ENCODE data around the gene BLACAT1. TPM values are rescaled to one million over a fixed set of nuclear protein-coding genes. Genes with fewer than 3 reads are reported as not detected.

Gene BLACAT1
- total and polyA plus RNA-seq, 4 donors, result 0.44 to 2.1 (median 1.4) TPM

DNA sequence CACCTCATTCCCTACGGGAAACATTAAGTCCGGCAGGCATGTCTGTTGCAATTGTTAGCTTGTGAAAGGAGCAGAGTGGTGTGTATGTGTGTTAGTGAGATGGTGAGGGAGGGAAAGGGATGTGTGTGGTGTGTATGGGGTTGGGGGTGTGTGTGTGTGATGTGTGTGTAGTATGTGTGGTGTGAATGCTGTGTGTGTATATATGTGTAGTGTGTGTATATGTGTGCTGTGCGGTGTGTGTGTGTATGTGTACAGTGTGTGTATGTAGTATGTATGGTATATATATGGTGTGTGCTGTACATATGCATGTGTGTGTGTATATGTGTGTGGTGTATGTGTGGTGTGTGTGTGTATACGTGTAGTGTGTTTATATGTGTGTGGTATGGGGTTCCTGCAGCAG is 20.8 kb upstream of the BLACAT1 start:
- Histone ChIP-seq H3K27ac (ENCODE audit: low read depth, low read length) (no peak overlapping the region), H3K27me3 (ENCODE audit: control insufficient read depth, insufficient read depth, low read length) (peaks cover 5% of the 10 kb centered on the region)
- 90% methylated on average over 2 of the region's 4 CpGs for WGBS (ENCODE audit: insufficient coverage)

DNA sequence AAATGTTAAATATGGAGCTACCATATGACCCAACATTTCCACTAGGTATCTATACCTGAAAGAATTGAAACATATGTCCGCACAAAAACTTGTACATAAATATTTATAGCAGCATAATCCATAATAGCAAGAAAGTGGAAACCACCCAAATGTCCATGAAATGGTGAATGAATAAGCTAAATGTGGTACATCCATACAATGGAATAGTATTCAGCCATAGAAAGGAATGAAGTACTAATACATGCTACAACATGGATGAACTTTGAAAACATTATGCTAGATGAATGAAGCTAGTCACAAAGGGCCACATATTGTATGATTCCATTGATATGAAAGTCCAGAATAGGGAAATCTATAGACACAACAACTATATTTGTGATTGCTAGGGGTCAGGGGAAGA is 20.0 kb upstream of the BLACAT1 start:
- Histone ChIP-seq H3K27ac (ENCODE audit: low read depth, low read length) (no peak overlapping the region), H3K4me3 (ENCODE audit: low read depth, low read length) (no peak overlapping the region), H3K9me3 (ENCODE audit: control insufficient read depth, insufficient read depth, low read length) (peaks cover 2% of the 10 kb centered on the region), H3K4me1 (ENCODE audit: control insufficient read depth, insufficient read depth, low read length) (peaks cover 17% of the 10 kb centered on the region), H3K36me3 (ENCODE audit: control insufficient read depth, insufficient read depth, low read length) (no peaks in the 10 kb centered on the region), H3K27me3 (ENCODE audit: control insufficient read depth, insufficient read depth, low read length) (no peaks in the 10 kb centered on the region)
- no CpG with 5 or more reads among the region's 1 CpG for WGBS (ENCODE audit: insufficient coverage)
- DNase-seq (ENCODE audit: low read depth in 4 of 6, low spot score in 6 of 6), result no peak

More for the DNA sequence above, 20.8 kb upstream of the BLACAT1 start:
- Histone ChIP-seq H3K4me1 (ENCODE audit: control insufficient read depth, insufficient read depth, low read length) (peaks cover 17% of the 10 kb centered on the region), H3K9me3 (ENCODE audit: control insufficient read depth, insufficient read depth, low read length) (peaks cover 2% of the 10 kb centered on the region), H3K4me3 (ENCODE audit: low read depth, low read length) (no peak overlapping the region), H3K36me3 (ENCODE audit: control insufficient read depth, insufficient read depth, low read length) (no peaks in the 10 kb centered on the region)
- no peak for DNase-seq (ENCODE audit: low read depth in 4 of 6, low spot score in 6 of 6)

DNA sequence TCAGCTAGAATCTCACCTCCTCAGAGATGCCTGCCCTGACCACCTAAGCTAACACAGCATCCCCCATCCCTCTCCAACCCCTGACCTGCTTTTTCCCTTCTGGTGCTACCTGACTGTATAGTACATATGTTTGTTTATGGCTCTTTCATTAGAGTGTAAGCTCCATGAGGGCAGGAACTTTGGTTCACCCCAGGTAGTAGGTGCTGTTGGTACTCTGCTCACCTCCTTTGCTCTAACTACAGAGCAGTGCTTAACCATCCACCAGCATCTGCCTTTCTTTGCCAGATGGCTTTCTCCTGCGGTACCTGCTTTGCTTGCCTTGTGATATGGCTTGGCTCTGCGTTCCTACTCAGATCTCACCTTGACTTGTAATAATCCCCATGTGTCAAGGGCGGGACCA is 18.7 kb upstream of the BLACAT1 start:
- Histone ChIP-seq H3K4me3 (ENCODE audit: low read depth, low read length) (no peak overlapping the region), H3K27ac (ENCODE audit: low read depth, low read length) (no peak overlapping the region), H3K9me3 (ENCODE audit: control insufficient read depth, insufficient read depth, low read length) (peaks cover 2% of the 10 kb centered on the region), H3K36me3 (ENCODE audit: control insufficient read depth, insufficient read depth, low read length) (no peaks in the 10 kb centered on the region), H3K4me1 (ENCODE audit: control insufficient read depth, insufficient read depth, low read length) (peaks cover 17% of the 10 kb centered on the region), H3K27me3 (ENCODE audit: control insufficient read depth, insufficient read depth, low read length) (peaks cover under 1% of the 10 kb centered on the region)
- 95% methylated on average over 3 of the region's 3 CpGs for WGBS (ENCODE audit: insufficient coverage)
- no peak for DNase-seq (ENCODE audit: low read depth in 4 of 6, low spot score in 6 of 6)

DNA sequence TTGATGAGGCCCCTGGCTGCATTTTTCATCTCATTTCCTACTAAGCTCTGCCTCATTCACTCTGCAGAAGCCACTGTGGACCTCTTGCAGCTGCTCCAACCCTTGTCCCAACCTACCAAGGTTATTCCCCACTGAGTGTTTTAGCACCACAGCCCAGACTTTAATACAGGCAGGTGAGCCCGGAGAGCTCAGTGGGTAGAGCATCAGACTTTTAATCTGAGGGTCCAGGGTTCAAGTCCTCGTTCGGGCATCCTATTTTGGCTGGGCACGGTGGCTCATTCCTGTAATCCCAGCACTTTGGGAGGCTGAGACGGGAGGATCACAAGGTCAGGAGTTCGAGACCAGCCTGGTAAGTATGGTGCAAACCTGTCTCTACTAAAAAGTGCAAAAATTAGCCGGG is 18.1 kb upstream of the BLACAT1 start:
- 92% methylated on average over 7 of the region's 7 CpGs for WGBS (ENCODE audit: insufficient coverage)
- peaks cover 2% of the 10 kb centered on the region for H3K9me3 ChIP-seq (ENCODE audit: control insufficient read depth, insufficient read depth, low read length)
- H3K27me3 ChIP-seq (ENCODE audit: control insufficient read depth, insufficient read depth, low read length), result peaks cover 2% of the 10 kb centered on the region
- H3K27ac ChIP-seq (ENCODE audit: low read depth, low read length), result no peak overlapping the region
- no peak for DNase-seq (ENCODE audit: low read depth in 4 of 6, low spot score in 6 of 6)
- no peak overlapping the region for H3K4me3 ChIP-seq (ENCODE audit: low read depth, low read length)
- H3K4me1 ChIP-seq (ENCODE audit: control insufficient read depth, insufficient read depth, low read length), result peaks cover 17% of the 10 kb centered on the region
- no peaks in the 10 kb centered on the region for H3K36me3 ChIP-seq (ENCODE audit: control insufficient read depth, insufficient read depth, low read length)

DNA sequence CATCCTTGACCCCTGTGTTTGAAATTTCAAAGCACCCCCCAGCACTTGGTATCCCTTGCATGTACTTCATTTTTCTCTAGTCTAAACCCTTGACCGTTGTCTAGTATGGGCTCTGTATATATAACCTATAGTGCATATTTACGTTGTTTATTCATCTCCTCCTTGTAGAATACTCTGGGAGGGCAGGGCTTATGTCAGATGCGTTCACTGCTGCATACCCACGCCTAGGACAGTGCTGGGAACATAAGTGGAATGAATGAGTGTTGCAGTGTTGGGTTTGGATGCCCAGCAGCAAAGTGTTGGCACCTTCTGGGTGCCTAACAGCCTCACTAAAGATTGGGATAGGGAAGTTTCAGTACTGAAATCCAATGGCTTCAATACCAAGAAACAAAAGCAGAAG is 17.6 kb upstream of the BLACAT1 start:
- peaks cover 2% of the 10 kb centered on the region for H3K27me3 ChIP-seq (ENCODE audit: control insufficient read depth, insufficient read depth, low read length)
- H3K4me3 ChIP-seq (ENCODE audit: low read depth, low read length), result no peak overlapping the region
- H3K4me1 ChIP-seq (ENCODE audit: control insufficient read depth, insufficient read depth, low read length), result peaks cover 17% of the 10 kb centered on the region
- no peak overlapping the region for H3K27ac ChIP-seq (ENCODE audit: low read depth, low read length)
- no peaks in the 10 kb centered on the region for H3K36me3 ChIP-seq (ENCODE audit: control insufficient read depth, insufficient read depth, low read length)
- H3K9me3 ChIP-seq (ENCODE audit: control insufficient read depth, insufficient read depth, low read length), result peaks cover 2% of the 10 kb centered on the region
- 61% methylated on average over 2 of the region's 4 CpGs for WGBS (ENCODE audit: insufficient coverage)
- DNase-seq (ENCODE audit: low read depth in 4 of 6, low spot score in 6 of 6), result no peak

DNA sequence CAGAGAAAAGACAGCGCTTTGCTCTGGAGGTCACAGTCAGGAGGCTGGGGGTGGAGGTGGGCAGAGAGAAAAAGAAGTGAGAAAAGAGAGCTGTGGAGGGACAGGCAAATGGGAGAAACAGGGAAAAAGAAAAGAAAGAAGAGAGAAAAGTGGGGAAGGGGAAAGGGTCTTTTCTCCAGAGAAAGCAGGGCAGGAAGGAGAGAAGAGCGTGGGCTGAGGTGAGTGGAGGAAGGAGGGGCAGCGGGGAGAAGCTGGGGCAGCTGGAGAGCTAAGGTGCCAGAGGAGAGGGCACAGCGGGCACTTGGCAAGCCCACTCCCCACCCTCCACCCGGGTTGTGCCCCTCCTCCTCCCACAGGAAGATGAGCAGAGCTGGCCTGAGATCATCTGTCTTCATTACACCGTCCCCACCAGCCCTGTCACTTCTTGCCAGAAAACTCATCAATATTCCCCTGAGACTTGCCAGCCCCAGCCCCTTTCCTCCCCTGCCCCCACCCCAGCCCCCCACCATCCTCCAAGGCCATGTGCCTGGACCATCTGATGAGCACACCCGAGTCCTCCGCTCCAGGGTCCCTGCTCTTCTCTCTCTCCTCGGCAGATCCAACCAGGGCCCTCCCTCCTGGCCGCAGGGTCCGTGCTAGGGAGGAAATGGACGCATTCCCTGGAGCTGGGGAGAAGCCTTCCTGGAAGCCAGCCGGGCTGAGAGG is 17.0 kb upstream of the BLACAT1 start:
- 18% methylated on average over 8 of the region's 13 CpGs for WGBS (ENCODE audit: insufficient coverage)
- Histone ChIP-seq H3K27me3 (ENCODE audit: control insufficient read depth, insufficient read depth, low read length) (peaks cover 2% of the 10 kb centered on the region), H3K27ac (ENCODE audit: low read depth, low read length) (no peak overlapping the region), H3K4me3 (ENCODE audit: low read depth, low read length) (no peak overlapping the region), H3K9me3 (ENCODE audit: control insufficient read depth, insufficient read depth, low read length) (peaks cover 2% of the 10 kb centered on the region), H3K36me3 (ENCODE audit: control insufficient read depth, insufficient read depth, low read length) (no peaks in the 10 kb centered on the region), H3K4me1 (ENCODE audit: control insufficient read depth, insufficient read depth, low read length) (peaks cover 14% of the 10 kb centered on the region)
- peak in 1 of 6 donors; percentile 50 for DNase-seq (ENCODE audit: low read depth in 4 of 6, low spot score in 6 of 6)

DNA sequence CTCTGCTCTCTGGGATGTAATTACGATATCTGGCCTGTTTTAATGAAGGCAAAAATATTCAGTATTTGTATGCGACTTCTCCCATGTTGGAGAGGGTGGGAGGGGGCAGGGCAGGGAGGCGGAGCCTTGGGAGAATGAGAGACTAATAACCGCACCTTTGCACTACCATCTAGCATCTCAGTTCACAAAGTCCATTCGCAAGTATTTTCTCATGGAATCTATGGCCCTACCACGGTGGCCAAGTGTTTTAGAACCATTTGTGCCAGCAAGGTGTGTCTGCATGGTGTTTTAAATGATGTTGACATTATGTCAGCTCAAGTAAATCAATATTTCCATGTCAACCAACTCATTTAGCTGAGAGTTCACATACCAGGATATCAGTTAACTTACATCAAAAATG is 14.3 kb upstream of the BLACAT1 start:
- no CpG with 5 or more reads among the region's 6 CpGs for WGBS (ENCODE audit: insufficient coverage)
- Histone ChIP-seq H3K27ac (ENCODE audit: low read depth, low read length) (no peak overlapping the region), H3K27me3 (ENCODE audit: control insufficient read depth, insufficient read depth, low read length) (peaks cover 2% of the 10 kb centered on the region), H3K9me3 (ENCODE audit: control insufficient read depth, insufficient read depth, low read length) (no peaks in the 10 kb centered on the region), H3K4me1 (ENCODE audit: control insufficient read depth, insufficient read depth, low read length) (peaks cover 21% of the 10 kb centered on the region), H3K36me3 (ENCODE audit: control insufficient read depth, insufficient read depth, low read length) (no peaks in the 10 kb centered on the region), H3K4me3 (ENCODE audit: low read depth, low read length) (no peak overlapping the region)
- no peak for DNase-seq (ENCODE audit: low read depth in 4 of 6, low spot score in 6 of 6)

DNA sequence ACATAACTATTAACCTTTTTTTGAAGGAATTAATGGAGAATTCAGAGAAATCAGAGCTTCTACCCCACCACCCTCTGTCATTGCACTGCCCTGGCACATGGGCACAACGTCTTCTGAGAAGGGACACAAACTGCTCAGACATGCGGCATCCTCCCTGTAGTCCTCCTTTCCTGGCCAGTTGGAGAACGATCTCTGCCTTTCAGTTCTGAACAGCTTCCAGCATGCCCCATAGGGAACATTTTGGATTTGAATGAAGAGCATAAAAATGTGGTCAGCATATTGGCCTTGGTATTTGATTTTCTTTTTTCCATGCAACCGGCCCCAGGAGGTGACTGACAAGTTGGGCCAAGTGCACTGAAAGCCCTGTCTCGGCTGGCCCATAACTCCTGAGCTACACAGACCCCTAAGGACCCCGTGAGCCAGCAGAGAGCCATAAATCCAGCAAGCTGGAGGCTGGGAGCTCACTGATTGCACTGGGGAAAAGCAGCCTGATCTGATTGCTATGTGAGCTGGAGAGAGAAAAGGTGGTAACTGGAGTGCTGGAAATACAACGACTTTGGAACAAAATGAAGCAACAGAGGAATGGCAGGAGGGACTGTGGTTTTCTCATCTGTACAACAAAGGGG is 10.9 kb upstream of the BLACAT1 start:
- 9% methylated on average over 6 of the region's 7 CpGs for WGBS (ENCODE audit: insufficient coverage)

DNA sequence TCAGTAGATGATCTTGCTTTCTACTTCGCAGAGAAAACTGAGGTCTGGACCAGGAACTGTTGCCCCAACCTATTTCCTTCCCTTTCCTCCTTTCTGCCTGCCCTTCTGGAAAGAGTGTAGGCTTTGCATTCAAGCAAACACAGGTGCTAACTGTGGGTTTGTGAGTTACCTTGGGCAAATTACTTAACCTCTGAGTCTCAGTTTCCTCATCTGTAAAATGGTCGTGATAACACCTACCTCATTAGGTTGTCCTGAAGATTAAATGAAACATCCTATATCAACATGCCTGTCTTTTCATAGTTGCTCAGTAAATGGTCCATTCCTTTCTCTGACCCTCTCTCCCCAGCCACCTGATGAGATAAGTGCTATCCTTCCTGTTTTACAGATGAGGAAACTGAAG is 9.5 kb upstream of the BLACAT1 start:
- 100% methylated on average over 2 of the region's 2 CpGs for WGBS (ENCODE audit: insufficient coverage)
- Histone ChIP-seq H3K4me3 (ENCODE audit: low read depth, low read length) (no peak overlapping the region), H3K27ac (ENCODE audit: low read depth, low read length) (no peak overlapping the region), H3K27me3 (ENCODE audit: control insufficient read depth, insufficient read depth, low read length) (peaks cover 2% of the 10 kb centered on the region), H3K9me3 (ENCODE audit: control insufficient read depth, insufficient read depth, low read length) (no peaks in the 10 kb centered on the region), H3K36me3 (ENCODE audit: control insufficient read depth, insufficient read depth, low read length) (no peaks in the 10 kb centered on the region), H3K4me1 (ENCODE audit: control insufficient read depth, insufficient read depth, low read length) (peaks cover 15% of the 10 kb centered on the region)
- no peak for DNase-seq (ENCODE audit: low read depth in 4 of 6, low spot score in 6 of 6)

More for the DNA sequence above, 10.9 kb upstream of the BLACAT1 start:
- Histone ChIP-seq H3K27ac (ENCODE audit: low read depth, low read length) (peak overlapping the region; percentile 47), H3K36me3 (ENCODE audit: control insufficient read depth, insufficient read depth, low read length) (no peaks in the 10 kb centered on the region), H3K4me3 (ENCODE audit: low read depth, low read length) (no peak overlapping the region), H3K27me3 (ENCODE audit: control insufficient read depth, insufficient read depth, low read length) (peaks cover 2% of the 10 kb centered on the region), H3K4me1 (ENCODE audit: control insufficient read depth, insufficient read depth, low read length) (peaks cover 15% of the 10 kb centered on the region), H3K9me3 (ENCODE audit: control insufficient read depth, insufficient read depth, low read length) (no peaks in the 10 kb centered on the region)
- DNase-seq (ENCODE audit: low read depth in 4 of 6, low spot score in 6 of 6), result peak in 2 of 6 donors; percentile 53 to 85

All from spinal cord (tissue), 10 donors.